ENCODE data around the gene MED25.

The MED25 gene

DNA sequence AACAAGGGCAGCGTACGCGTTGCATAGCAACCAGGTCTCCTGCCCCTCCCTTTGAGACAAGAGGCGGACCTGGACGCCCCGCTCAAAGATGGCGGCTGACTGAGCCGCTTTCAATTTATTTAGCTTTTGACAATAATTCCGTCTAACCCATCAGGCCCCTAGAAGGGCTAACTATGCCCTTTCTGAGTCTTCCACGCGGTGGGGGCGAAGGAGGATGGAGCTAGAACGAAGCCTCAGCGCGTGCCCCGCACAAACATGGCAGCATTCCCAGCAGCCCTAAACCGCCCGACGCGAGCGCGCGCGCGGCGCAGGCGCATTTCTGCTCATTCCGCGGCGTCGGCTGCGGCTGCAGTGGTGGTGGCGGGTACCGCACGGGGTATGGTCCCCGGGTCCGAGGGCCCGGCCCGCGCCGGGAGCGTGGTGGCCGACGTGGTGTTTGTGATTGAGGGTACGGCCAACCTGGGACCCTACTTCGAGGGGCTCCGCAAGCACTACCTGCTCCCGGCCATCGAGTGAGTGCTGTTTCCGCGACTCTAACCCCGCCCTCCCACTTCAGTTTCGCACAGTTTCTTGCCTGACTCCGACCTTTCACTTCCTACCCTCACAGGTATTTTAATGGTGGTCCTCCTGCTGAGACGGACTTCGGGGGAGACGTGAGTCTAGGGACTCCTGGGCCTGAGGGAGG is at the start of gene MED25:
MED25 (plus strand) TSS at position 326 of the 685 bp plus-strand sequence; CDS start at position 379, 53 bp downstream.
- DNase-seq (ENCODE audit: low read depth): peak; percentile 84

DNA sequence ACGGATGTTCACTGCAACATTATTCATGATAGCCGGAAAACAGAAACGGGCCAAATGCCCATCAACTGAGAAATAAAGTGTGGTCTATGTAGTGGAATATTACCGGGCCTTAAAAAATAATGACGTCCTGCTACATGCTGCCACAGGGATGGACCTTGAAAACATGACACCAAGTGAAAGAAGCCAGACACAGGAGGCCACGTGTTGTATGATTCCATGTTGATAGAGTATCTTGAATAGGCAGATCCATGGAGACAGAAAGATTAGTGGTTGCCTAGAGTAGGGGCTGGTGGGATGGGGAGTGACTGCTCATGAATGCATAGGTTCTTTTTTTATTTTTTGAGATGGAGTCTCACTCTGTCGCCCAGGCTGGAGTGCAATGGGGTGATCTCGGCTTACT is 47.6 kb upstream of the MED25 start:
- DNase-seq (ENCODE audit: low read depth): no peak

DNA sequence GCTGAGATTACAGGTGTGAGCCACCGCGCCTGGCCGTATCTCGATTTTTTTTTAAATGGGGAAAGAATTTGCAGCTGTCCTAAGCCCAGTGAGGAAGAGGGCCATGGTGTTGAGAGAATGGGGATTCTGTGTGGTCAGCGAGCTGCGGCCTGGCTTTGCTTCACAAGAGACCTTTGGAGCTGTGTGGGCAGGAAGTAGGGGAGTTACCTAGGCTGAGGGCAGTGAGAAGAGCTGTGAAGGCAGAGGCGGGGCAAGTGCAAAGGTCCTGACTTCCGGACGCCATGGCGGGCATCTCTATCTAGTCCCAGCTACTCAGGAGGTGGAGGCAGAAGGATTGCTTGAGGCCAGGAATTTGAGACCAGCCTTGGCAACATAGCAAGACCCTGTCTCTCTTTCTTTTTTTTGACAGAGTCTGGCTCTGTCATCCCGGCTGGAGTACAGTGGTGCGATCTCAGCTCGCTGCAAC is 46.4 kb upstream of the MED25 start:
- no peak for DNase-seq (ENCODE audit: low read depth)

DNA sequence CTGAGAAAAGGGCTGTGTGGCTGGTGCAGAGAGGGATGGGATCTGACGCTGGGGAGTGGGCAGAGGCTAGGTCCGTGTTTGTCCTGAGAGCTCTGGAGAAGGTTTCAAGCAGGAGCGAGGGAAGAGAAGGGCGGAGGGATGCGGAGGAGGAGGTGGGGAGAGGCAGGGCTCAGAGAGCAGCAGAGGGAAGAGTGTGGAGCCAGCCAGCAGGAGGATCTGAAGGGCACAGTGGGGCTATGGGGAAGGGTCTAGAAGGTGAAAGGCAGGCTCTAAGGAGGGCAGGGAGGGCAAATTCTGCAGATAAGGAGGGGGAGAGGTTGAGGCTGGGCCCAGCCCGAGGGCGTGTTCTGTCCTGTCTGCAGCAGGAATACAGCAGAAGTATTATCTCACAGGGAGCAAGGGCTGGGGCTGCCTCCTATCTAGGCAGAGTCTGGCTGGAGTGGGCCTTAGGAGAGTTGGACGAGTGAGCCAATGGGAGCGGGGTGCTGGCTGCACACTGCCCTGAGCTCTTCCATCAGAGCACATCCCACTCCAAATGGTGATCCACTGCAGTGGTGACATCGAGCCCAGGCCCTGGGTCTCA is 45.1 kb upstream of the MED25 start:
- no peak for DNase-seq (ENCODE audit: low read depth)

DNA sequence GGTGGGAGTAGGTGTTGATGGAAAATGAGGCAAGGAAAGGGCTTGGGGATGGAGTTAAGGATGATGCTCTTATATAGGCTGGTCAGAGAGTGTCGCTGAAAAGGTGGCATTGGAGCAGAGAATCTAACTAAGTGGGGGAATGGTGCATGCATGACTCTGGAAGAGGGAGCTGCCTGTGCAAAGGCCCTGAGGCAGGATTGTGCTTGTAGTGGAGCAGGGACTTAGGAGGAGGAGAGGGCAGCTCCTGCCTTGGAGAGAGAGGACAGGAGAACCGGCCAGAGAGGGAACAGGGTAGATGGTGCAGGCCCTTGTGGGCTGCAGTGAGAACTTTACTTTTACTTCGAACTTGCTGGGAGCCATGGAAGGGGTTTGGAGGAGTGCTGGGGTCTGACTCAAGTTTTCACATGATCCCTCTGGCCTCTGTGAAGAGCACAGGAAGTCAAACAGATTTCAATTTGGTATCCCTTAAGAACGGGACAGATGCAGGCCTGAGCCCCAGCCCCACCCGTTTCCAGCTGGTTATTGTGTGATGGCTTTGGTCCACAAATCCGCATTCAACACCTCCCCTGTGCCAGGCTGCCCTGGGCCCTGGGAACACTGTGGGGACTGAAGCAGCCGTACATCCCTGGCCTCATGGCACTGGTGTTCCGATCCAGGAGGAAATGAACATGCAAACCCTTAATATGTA is 44.3 kb upstream of the MED25 start:
- no peak for DNase-seq (ENCODE audit: low read depth)

DNA sequence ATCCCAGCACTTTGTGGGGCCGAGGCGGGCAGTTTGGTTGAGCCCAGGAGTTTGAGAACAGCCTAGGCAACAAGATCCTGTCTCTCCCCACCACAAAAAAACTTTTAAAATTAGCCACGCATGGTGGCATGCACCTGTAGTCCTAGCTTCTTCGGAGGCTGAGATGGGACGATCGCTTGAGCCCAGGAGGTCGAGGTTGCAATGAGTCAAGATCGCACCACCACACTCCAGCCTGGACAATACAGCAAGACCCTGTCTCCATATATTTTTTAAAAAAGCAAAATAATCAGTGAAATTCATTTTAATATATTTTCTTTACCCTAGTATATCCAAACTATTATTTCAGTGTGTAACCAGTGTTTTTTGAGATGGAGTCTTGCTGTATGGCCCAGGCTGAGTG is 43.1 kb upstream of the MED25 start:
- DNase-seq (ENCODE audit: low read depth): no peak

DNA sequence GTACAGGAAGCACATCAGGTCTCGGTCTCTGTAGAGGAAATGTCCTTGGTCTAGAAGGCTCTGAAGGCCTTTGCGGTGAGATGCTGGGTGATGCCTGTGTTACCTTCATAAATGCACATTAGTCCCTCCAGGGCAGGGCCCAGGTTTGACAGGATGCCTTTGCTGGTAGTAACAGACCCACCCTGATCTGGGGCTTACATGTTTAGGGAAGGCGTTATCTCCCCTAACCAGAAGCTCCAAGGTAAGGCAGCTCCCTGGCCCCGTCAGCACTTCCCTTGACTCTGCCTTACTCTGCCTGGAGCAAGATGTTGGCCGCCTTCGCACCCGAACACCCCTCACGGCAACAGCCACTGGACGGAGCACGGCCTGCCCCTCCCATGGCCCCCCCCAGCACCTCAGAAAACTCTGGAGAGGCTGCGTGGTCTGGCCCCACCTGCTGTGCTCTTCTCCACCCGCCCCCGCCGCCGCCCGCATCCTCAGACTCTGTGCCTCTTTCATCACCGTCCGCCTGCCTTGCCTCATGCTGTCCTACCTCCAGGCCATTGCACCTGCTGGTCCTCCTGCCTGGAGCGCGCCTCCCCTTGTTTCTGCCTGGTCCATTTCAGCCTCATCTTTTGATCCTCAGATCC is 42.2 kb upstream of the MED25 start:
- DNase-seq (ENCODE audit: low read depth): no peak

DNA sequence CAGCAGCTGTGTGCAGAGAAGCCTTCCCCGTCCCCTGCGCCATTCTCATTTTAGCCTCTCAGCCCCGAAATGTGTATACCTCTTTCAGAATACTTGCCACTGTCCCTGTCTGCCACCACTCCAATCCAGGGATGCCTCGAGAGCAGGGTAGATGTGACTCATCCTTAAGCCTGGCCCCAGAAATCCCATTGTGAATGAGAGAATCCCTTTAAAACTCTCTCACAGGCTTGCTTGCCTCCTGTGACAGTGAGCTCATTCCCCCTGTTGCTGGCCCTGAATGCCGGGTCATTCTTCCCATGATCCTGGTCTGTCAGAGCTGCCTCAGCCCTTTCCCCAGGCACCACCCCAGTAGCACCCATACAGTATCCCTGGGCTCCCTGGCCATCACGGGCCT is 41.7 kb upstream of the MED25 start:
- no peak for DNase-seq (ENCODE audit: low read depth)

DNA sequence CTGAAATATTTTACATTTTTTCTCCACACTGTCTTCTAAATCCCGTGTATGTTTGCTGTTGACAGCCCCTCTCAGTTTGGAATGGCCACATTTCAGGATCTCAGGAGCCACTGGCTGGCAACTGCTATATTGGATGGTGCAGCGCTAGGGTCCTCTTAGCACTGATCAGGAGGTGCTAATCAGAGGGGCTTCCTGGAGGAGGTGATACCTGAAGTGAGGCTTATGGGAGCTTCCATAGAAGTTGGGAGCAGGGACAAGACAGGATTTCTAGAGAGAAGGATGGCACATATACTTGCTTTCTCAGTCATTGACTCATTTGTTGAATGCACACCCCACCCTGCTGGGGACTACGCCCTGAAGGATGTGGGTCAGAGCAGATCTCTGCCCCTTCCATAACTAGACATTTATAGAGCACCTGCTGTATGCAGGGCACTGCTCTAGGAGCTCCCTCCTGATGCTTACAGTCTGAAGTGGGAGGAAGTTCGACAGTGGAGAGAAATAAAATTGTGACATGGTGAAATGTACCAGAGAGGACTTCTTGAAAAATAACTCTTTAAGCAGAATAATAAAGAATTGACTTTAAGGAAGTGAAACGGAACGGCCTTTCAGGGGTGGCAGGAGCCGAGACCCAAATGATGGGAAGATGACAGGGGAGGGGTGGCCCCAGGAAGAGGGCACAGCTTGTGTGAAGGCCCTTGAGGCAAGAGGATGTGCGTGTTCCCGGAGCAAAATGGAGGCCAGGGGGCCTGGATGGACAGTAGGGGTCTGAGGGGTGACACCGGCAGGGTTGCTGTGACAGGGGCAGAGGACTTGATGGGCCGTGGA is 38.1 kb upstream of the MED25 start:
- no peak for DNase-seq (ENCODE audit: low read depth)

DNA sequence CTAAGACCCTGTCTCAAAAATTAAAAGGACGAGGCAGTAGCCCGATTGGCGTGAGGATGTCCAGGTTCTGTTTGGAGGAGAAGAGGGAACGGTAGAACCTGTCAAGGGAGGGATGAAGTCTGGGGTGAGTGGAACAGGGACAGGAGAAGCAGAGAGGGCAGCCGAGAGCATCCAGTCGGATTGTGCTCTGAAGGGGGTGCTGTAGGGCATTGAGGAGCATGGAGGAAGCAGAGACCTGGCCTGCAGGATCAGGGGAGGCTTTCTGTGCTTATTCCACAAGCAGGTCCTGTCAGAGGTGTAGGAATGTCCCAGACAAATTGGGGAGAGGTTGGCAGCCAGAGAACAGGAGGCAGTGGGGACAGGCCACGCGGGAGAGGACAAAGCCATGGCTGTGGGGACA is 37.2 kb upstream of the MED25 start:
- DNase-seq (ENCODE audit: low read depth): no peak

DNA sequence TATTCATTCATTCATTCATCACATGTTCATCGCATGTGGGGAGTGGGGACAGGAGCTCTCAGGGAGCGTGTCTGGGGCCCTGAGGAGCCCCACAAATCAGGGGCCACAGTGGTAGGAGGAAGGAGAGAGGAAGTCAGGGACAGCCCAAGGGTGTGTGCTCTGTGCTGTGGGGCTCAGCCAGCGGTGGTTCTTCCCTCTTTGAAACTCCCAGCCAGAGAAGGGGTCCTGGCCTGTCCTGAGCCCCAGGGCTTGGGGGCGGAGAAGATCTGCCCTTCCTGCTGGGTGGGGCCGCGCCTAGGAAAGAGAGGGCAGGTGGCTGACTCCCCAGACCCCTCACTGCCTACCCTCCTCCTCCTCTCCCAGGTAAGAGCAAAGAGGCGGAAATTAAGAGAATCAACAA is 36.7 kb upstream of the MED25 start:
- DNase-seq (ENCODE audit: low read depth): no peak

DNA sequence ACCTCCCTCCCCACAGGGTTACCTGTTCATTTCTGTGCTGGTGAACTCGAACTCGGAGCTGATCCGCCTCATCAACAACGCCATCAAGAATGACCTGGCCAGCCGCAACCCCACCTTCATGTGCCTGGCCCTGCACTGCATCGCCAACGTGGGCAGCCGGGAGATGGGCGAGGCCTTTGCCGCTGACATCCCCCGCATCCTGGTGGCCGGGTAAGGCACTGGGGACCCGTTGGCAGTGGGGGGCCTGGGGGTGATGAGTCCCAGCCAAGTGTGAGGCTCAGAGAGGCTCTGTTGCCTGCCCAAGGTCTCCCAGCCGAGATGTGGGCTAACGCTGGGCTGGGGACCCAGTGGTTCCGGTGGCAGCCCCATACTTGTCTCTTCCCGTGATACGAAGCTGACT is 35.6 kb upstream of the MED25 start:
- DNase-seq (ENCODE audit: low read depth): no peak

DNA sequence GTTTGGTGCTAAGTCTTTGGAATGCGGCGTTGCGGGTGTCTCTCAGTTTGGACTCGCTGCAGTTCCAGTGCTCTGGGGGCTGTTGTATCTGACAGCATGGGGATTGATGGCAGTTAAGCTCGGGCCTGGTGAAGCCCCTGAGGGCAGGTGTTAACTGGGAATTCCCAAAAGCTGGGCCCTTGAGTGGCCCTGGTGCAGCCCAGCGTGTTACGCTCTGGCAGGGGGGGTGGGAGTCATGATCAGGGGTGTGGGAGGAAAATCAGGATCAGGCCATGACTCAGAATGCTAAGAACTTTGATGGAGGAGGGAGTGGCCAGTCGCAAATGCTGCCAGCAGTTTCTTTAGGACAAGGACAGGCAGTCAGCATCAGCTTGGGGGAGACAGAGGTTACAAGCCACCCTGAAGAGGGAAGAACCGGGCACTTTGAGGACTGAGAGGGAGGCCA is 31.7 kb upstream of the MED25 start:
- DNase-seq (ENCODE audit: low read depth): no peak

DNA sequence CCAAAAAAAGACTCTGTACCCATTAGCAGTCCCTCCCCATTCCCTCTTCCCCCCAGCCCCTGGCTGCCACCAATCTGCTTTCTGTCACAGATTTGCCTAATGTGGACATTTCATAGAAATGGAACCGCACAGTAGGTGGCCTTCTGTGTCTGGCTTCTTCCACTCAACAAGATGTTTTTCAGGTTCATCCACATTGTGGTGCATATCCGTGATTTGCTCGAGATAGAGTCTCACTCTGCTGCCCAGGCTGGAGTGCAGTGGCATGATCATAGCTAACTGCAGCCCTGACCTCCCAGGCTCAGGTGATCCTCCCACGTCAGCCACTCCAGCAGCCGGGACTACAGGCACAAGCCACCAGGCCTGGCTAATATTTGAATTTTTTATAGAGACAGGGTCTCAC is 30.3 kb upstream of the MED25 start:
- DNase-seq (ENCODE audit: low read depth): no peak

DNA sequence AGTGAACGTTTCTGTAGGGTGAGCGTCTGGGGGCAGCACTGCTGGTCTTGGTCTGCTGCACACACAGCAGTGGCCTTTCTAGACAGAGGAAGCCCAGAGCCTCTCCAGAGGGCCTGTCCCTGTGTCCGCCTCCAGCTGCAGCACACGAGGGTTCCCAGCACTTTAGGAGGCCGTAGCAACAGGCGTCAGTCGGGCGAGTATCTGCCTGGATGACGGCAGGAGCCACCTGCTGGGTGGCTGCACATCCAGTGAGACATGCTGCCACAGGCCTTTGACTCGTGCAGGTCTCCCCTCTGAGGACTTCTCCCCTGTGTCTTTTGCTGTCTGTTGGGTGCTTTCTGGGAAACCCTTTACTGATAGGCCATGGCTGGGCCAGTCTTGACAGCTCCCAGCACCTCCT is 29.2 kb upstream of the MED25 start:
- DNase-seq (ENCODE audit: low read depth): no peak

DNA sequence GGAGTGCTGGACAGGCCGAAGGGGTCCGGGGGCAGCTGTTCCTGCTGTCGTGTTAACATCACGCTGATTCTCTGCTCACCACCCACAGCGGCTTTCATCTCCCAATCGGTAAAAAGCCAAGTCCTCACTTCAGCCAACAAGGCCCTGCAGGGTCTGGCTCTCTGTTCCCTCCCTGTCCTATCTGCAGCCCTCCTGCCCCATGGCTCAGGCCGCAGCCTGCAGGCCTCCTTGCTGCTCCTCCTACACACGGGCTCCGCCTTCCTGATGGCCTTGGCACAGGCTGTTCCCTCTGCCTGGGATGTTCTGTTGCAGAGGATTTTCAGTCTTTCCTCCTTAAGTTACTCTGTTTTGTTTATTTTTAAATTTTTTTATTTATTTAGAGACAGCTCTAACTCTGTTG is 27.2 kb upstream of the MED25 start:
- DNase-seq (ENCODE audit: low read depth): no peak

DNA sequence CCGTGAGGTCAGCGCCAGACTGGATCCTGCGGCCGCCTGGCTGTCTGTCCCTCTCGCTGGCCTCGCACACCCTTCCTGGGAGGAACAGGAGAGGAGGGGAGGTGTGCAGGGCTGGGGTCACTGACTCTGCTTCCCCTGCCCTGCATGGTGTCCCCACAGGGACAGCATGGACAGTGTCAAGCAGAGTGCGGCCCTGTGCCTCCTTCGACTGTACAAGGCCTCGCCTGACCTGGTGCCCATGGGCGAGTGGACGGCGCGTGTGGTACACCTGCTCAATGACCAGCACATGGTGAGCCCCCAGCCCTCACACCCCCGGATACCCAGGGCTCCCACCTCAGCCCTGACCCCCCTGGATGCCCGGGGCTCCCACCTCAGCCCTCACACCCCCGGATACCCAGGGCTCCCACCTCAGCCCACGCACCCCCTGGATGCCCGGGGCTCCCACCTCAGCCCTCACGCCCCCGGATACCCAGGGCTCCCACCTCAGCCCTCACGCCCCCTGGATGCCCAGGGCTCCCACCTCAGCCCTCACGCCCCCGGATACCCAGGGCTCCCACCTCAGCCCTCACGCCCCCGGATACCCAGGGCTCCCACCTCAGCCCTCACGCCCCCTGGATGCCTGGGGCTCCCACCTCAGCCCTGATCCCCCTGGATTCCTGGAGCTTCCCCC is 26.2 kb upstream of the MED25 start:
- DNase-seq (ENCODE audit: low read depth): no peak

DNA sequence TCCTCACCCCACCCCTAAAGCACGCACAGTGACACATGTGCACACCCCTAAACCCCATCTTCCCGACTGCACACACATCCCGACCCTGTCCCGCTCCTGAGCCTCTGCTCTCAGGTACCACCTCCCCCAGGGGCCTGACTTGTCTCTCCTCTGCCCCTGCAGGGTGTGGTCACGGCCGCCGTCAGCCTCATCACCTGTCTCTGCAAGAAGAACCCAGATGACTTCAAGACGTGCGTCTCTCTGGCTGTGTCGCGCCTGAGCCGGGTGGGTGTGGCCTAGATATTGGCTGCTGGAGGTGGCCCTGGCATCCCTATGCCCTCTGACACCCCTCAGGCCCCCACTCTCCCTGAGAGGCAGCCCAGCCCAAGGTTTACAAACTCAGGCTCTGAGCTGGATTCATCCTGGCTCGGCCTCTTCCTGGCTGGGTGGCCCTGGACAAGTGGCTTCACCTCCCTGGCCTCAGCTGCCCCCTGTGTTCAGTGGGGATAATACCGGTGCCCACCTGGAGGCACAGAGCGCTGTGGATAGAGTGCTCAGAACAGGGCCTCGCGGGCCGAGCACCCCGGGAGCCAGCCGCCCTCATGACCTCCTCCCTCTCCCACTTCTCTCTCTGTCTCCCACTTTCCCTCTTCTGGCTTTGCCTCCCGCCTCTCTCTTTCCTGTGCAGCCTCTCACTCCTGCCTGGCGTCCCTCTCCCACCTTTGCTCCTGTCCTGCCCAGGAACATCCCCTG is 25.1 kb upstream of the MED25 start:
- no peak for DNase-seq (ENCODE audit: low read depth)

DNA sequence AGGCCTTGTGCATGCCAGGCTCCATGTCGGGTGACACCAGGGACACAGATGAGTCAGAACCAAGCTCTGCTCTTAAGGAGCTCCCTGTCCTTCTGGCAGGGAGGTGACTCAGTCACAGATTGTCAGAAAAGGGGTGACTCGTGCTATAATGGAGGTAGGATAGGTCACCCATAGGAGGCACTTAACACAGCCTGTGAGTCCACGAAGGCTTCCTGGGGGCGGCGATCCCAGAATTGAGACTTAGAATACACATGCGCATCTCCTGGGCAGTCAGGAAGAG is 24.6 kb upstream of the MED25 start:
- no peak for DNase-seq (ENCODE audit: low read depth)

DNA sequence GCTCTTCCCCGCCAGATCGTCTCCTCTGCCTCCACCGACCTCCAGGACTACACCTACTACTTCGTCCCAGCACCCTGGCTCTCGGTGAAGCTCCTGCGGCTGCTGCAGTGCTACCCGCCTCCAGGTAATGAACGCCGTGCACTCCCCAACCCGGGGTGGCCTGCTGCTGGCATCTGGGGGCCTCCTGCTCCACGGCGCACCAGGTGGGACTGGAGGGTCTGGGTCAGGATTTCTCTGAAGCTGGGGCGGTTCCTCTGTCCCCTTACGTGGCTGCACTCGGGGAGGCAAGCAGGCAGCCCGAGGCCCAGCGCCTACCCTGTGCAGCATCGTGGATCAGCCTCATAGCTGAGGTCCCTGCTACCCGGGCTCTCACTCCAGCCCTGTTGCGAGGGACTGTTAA is 22.5 kb upstream of the MED25 start:
- no peak for DNase-seq (ENCODE audit: low read depth)

DNA sequence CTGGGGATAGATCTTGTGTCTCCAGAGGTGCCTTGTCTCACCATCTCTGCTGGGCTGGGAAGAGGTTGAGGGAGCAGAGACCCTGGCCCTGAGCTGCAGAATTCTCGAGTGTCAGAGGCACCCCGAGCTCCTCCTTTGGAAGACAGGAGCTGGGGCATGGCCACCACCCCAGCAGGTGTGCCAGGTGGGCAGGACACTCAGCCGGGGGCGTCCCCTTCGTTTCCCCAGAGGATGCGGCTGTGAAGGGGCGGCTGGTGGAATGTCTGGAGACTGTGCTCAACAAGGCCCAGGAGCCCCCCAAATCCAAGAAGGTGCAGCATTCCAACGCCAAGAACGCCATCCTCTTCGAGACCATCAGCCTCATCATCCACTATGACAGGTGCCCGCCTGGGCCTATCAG is 19.5 kb upstream of the MED25 start:
- DNase-seq (ENCODE audit: low read depth): no peak
